Lower leg skin (tissue), 4 donors: ENCODE data around the gene HOXB8. TPM values are rescaled to one million over a fixed set of nuclear protein-coding genes. Genes with fewer than 3 reads are reported as not detected.

Experiments
- DNase-seq, 2 donors: peaks; one replicate each; pipeline ENCODE4 v3.0.0-alpha.2; 2019; ENCODE audit warnings: low spot score in 2 of 2
- H3K4me3 ChIP-seq: fragments of 200-600 bp; sonication (generic); 2 replicates; pipeline ENCODE4 v1.5.1; 2017; ENCODE audit warnings: mild to moderate bottlenecking, low read depth; ENCODE audit not compliant: poor library complexity, severe bottlenecking
- POLR2A ChIP-seq, 2 donors: fragments of 450-650 bp; IDR thresholded peaks; one replicate each; pipeline ENCODE4 v1.6.1; 2016 to 2017; ENCODE audit warnings: antibody characterized with exemption in 2 of 2, mild to moderate bottlenecking in 1 of 2, moderate library complexity in 1 of 2
- WGBS, 2 donors: methylation state at CpG; one replicate each; pipeline ENCODE4 v1.1.5; 2018; 5-methylcytosine and 5-hydroxymethylcytosine counted together
- intact Hi-C: fragments of 100-400 bp; cut with DNase I; formaldehyde crosslinking; loops from one replicate; pipeline ENCODE4 v1.15.0; 2023; ENCODE audit warnings: low total_unique reads
- total RNA-seq, 4 donors: library from RNA; depleted of rRNA; stranded (reverse); fragments of >200 nt; gene quantifications; one replicate each; pipeline ENCODE4 v1.1.0, GENCODE V29; 2016
- TF ChIP-seq, protein P1 (sequence below), 3 donors: fragments of 450-650 bp; IDR thresholded peaks; one replicate each; pipeline ENCODE4 v1.5.1; 2016; ENCODE audit warnings: antibody characterized with exemption in 3 of 3, mild to moderate bottlenecking in 3 of 3, moderate library complexity in 2 of 3

Gene HOXB8
- total RNA-seq, 4 donors from 2014 or later: 1.4 TPM; not detected in 3

- H3K4me3 ChIP-seq: no peak overlapping the region
- WGBS, 2 donors: 78 to 92% methylated on average over 4 of the region's 4 CpGs
- TF ChIP-seq, protein P1, sequence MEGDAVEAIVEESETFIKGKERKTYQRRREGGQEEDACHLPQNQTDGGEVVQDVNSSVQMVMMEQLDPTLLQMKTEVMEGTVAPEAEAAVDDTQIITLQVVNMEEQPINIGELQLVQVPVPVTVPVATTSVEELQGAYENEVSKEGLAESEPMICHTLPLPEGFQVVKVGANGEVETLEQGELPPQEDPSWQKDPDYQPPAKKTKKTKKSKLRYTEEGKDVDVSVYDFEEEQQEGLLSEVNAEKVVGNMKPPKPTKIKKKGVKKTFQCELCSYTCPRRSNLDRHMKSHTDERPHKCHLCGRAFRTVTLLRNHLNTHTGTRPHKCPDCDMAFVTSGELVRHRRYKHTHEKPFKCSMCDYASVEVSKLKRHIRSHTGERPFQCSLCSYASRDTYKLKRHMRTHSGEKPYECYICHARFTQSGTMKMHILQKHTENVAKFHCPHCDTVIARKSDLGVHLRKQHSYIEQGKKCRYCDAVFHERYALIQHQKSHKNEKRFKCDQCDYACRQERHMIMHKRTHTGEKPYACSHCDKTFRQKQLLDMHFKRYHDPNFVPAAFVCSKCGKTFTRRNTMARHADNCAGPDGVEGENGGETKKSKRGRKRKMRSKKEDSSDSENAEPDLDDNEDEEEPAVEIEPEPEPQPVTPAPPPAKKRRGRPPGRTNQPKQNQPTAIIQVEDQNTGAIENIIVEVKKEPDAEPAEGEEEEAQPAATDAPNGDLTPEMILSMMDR (IDR thresholded peaks at IDR 0.05): no peak
- TF ChIP-seq POLR2A (IDR thresholded peaks at IDR 0.05): no peak
- intact Hi-C loops: no loop called here
- no peak for DNase-seq
Observed at GRCh38 chr17:48565925-48566710, 49.0 kb downstream of the HOXB8 start.

GRCh38 chr17:48565022-48565554, 50.0 kb downstream of the HOXB8 start:
- DNase-seq: no peak
- TF ChIP-seq, protein P1 (IDR thresholded peaks at IDR 0.05): no peak
- no peak for TF ChIP-seq POLR2A (IDR thresholded peaks at IDR 0.05)
- H3K4me3 ChIP-seq: no peak overlapping the region
- intact Hi-C loops: no loop called here
- 74 to 76% methylated on average over 2 of the region's 2 CpGs for WGBS, 2 donors

DNA sequence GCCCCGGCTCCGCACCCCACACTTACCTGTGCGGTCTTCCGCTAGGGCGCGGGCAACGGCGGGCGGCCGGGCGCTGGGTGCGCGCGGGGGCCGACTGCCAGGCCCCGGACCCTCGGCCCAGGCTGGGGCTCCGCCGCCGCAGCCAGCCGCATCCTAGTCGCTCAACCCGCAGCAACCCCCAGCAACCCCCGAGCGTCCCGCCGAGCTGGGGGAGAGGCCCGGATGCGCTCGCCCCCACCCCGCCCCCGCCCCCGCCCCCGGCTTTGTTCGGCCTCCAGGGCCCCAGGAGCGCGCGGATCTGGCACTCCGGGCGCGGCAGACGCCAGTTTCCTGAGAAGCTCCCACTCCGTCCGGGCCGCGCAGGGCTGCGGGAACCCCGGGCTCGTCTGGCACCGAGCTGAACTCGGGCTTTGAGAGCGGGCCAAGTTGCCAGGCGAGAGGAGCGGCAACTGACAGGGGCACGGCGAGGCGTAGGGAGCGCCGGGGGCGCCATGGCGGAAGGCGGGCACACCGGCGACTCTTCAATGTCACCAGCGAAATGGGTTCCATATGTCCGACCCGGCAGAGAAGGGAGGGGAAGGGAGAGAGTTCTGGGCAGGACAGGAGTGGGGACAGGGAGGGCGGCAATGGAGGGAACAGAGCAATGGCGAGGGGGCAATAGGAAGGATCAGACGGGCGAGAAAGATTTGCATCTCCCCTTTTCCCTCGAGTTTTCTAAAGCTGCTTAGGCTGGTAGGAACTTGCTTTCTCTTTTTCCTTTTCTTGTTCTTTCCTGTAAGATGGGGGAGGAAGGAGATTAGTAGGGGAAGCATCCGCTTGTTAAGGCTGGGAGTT, 50.7 kb downstream of the HOXB8 start:
- DNase-seq: no peak
- 9 to 14% methylated on average over 35 to 42 of the region's 73 CpGs for WGBS, 2 donors

DNA sequence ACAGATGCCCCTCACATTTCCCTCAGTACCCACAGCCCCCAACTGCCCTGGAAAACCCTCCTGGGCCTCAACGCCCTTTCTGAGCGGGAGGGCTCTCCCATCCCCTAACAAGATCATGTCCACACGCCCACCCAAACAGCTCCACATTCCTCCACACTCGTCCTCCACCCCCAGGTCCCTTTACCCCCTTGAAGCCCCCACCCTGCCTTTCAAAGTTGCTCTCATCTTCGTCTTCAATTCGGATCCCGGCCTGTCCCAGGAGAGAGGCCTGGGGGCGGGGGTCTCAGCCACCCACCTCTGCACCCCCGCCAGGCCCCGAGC, 51.3 kb downstream of the HOXB8 start:
- TF ChIP-seq, protein P1 (IDR thresholded peaks at IDR 0.05): no peak
- TF ChIP-seq POLR2A (IDR thresholded peaks at IDR 0.05): no peak
- intact Hi-C loops: no loop called here

More for the DNA sequence above, 50.7 kb downstream of the HOXB8 start:
- intact Hi-C loops: no loop called here
- TF ChIP-seq, protein P1 (IDR thresholded peaks at IDR 0.05): no peak
- H3K4me3 ChIP-seq: peak overlapping the region; percentile 10

GRCh38 chr17:48563385-48563838, 51.7 kb downstream of the HOXB8 start:
- 64 to 72% methylated on average over 6 of the region's 6 CpGs for WGBS, 2 donors
- no peak for DNase-seq
- intact Hi-C loops: no loop called here
- TF ChIP-seq POLR2A (IDR thresholded peaks at IDR 0.05): no peak
- TF ChIP-seq, protein P1 (IDR thresholded peaks at IDR 0.05): no peak
- H3K4me3 ChIP-seq: no peak overlapping the region

More for the DNA sequence above, 51.3 kb downstream of the HOXB8 start:
- no peak overlapping the region for H3K4me3 ChIP-seq
- 35 to 43% methylated on average over 10 of the region's 10 CpGs for WGBS, 2 donors
- no peak for DNase-seq
